Upper lobe of right lung (tissue), 1 donor: ENCODE results near the gene PARD3. TPM values are rescaled to one million over a fixed set of nuclear protein-coding genes. Genes with fewer than 3 reads are reported as not detected.

Experiments used
- ATAC-seq: fragments of 200-7000 bp; cut with Tn5 transposase; one replicate; pipeline ENCODE4 v1.9.1; 2020; ENCODE audit warnings: mild to moderate bottlenecking, moderate library complexity
- DNase-seq: peaks from one replicate; pipeline ENCODE4 v3.0.0-alpha.2; 2020
- H3K27ac ChIP-seq: fragments of 200-600 bp; one replicate; pipeline ENCODE4 v1.8.0; 2022
- H3K27me3 ChIP-seq: fragments of 200-600 bp; one replicate; pipeline ENCODE4 v1.8.0; 2022; ENCODE audit warnings: mild to moderate bottlenecking
- H3K36me3 ChIP-seq: fragments of 200-600 bp; one replicate; pipeline ENCODE4 v1.8.0; 2022
- H3K4me1 ChIP-seq: fragments of 200-600 bp; one replicate; pipeline ENCODE4 v1.8.0; 2022
- H3K4me3 ChIP-seq: fragments of 200-600 bp; one replicate; pipeline ENCODE4 v1.8.0; 2022; ENCODE audit warnings: mild to moderate bottlenecking
- H3K9me3 ChIP-seq: fragments of 200-600 bp; one replicate; pipeline ENCODE4 v1.8.0; 2022
- CTCF ChIP-seq: fragments of 200-600 bp; IDR thresholded peaks from one replicate; pipeline ENCODE4 v1.8.0; 2022; ENCODE audit warnings: antibody characterized with exemption
- intact Hi-C: fragments of 100-400 bp; cut with DNase I; formaldehyde crosslinking; loops from one replicate; pipeline ENCODE4 v1.11.0; 2022
- total RNA-seq: library from RNA; stranded (reverse); fragmentation: NEBNext Ultra II Directional; extraction: Animal tissue kit (Norgen Biotek cat#: 25700); gene quantifications from one replicate; pipeline ENCODE4 v1.2.1, GENCODE V29; 2021
- donor health status: DM: no; HTN: yes; CAD: no; lungs with severe emphysema.

The PARD3 gene
- total RNA-seq, 1 donor from 2014 or later: 38.5 TPM

DNA sequence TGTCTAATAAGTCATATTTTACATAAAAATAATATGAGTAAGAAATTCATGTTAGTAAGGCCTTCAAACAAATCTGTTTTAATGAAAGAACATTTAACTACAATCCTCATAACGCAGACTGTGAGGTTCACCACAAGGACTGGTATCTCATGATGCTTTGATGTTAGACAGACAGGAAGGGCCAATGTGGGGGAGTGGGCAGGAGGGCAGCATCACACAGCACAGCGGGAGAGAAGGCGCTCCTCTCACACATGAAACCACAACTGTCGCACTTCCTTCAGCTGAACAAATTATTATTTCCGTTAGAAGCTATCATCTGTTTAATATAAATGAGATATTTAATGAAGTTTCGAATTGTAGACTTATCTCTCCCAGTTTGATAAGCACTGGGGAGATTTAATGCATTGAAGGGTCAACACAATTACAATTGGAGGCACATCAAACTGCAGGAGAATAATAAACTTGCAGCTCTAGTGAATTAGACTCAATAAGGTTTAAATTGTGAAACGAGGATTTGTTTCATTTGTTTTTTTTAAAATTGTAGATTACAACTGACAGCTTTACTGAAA lies 466.1 kb downstream of the PARD3 start:
- H3K9me3 ChIP-seq: no peaks in the 10 kb centered on the region
- ATAC-seq: peak; percentile 30
- intact Hi-C loops: no loop called here
- H3K27ac ChIP-seq: no peak overlapping the region
- peak; percentile 29 for DNase-seq
- H3K36me3 ChIP-seq: no peaks in the 10 kb centered on the region
- no peaks in the 10 kb centered on the region for H3K27me3 ChIP-seq
- H3K4me1 ChIP-seq: no peaks in the 10 kb centered on the region
- no peak overlapping the region for H3K4me3 ChIP-seq
- TF ChIP-seq CTCF: no peak

DNA sequence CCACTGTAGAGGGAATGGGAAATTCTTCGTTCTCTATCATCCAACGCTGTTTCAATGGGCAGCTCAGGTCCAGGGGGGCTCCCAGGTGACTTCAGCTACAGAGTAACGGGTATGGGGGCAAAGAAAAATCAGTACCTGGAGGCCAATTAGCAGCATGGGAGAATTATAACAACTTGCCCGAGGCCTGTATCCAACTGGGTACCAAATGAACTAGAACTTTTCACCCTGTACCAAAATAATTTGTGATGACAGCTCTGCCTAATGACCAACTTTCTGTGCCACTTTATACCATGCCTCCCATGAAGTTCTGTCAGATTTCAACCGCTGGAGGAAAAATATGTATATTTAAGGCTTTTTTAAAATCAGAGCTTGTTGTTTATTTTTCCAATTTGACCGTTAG lies 467.1 kb downstream of the PARD3 start:
- DNase-seq: no peak
- intact Hi-C loops: no loop called here
- Histone ChIP-seq H3K27ac (no peak overlapping the region), H3K27me3 (no peaks in the 10 kb centered on the region), H3K4me3 (no peak overlapping the region), H3K36me3 (no peaks in the 10 kb centered on the region), H3K9me3 (no peaks in the 10 kb centered on the region), H3K4me1 (no peaks in the 10 kb centered on the region)
- no peak for TF ChIP-seq CTCF
- no peak for ATAC-seq

DNA sequence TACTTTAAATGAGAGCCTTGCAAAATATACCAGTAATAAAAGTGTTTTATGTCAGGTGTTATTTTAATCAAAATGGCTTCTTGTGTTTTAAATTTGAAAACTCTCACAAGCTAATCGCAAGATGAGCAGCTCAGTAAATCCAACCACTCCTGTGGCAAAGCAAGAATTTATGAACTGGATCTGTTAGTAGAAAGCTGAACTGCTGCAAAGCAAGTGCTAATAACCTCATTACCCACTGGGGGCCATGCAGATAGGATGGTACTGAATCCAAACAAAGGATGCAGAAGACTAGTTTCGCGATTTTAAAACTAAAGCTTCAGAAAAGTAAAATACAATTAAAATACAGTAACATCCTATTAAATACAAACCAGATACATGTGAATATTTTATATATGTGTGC lies 468.0 kb downstream of the PARD3 start:
- H3K4me1 ChIP-seq: no peaks in the 10 kb centered on the region
- DNase-seq: no peak
- intact Hi-C loops: no loop called here
- H3K27ac ChIP-seq: no peak overlapping the region
- no peaks in the 10 kb centered on the region for H3K27me3 ChIP-seq
- no peak for ATAC-seq
- no peaks in the 10 kb centered on the region for H3K36me3 ChIP-seq
- H3K4me3 ChIP-seq: no peak overlapping the region
- no peak for TF ChIP-seq CTCF
- H3K9me3 ChIP-seq: no peaks in the 10 kb centered on the region

DNA sequence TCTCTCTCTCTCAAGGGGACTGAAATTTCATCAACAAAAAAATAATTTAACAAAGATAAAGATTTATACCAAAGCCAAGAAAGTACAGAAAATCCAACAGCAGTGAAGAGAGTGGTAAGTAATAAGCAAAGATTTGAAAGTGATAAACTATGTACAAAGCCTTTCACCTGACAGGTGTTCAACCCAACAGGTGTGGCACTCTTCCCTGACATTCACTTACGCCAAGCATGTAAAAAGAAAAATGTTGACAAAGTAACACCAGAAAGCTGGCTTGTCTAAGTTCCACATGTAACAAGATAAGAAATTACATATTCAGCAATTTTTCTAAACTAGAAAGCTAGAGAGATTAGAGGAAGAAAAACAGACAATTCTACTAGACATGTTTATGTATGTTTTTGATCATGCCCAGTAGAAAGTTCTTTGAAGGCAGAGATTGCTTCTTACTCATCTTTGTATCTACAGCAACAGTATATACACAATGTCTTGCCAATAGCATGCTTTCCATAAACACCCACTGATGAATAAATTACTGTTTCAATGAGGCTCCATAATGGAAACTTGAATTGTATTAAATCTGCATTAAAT lies 468.5 kb downstream of the PARD3 start:
- intact Hi-C loops: no loop called here
- Histone ChIP-seq H3K27me3 (no peaks in the 10 kb centered on the region), H3K4me1 (no peaks in the 10 kb centered on the region), H3K9me3 (no peaks in the 10 kb centered on the region), H3K4me3 (no peak overlapping the region), H3K36me3 (no peaks in the 10 kb centered on the region), H3K27ac (no peak overlapping the region)
- DNase-seq (no peak), ATAC-seq (no peak)
- no peak for TF ChIP-seq CTCF

DNA sequence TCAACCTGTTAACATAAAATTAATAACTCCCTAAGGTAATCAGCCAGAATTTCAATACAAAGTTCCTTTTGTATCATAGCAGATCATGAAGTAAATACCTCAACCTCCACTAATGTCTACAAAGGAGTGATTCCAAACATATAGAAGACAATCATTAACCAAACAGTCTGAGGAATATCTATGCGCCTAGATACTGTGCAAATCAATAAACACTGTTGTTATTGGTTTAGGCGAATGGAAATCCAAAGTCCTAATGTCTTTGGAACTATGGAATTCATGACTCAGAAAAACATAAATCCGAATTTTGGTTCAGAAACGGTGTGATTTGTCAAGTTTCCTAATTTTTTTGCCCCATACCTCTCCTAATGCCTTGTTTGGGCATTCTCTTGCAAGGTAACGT lies 469.7 kb downstream of the PARD3 start:
- no peak for ATAC-seq
- intact Hi-C loops: no loop called here
- Histone ChIP-seq H3K27me3 (no peaks in the 10 kb centered on the region), H3K4me3 (no peak overlapping the region), H3K27ac (no peak overlapping the region), H3K4me1 (no peaks in the 10 kb centered on the region), H3K9me3 (no peaks in the 10 kb centered on the region), H3K36me3 (no peaks in the 10 kb centered on the region)
- no peak for DNase-seq
- TF ChIP-seq CTCF: no peak

GRCh38 chr10:34343764-34344163 lies 471.3 kb downstream of the PARD3 start:
- Histone ChIP-seq H3K4me3 (no peak overlapping the region), H3K27me3 (no peaks in the 10 kb centered on the region), H3K4me1 (no peaks in the 10 kb centered on the region), H3K36me3 (no peaks in the 10 kb centered on the region), H3K27ac (no peak overlapping the region), H3K9me3 (no peaks in the 10 kb centered on the region)
- ATAC-seq (no peak), DNase-seq (no peak)
- TF ChIP-seq CTCF: no peak
- intact Hi-C loops: no loop called here
